HepG2 (cell line): ENCODE results near the gene PLEKHN1. TPM values are rescaled to one million over a fixed set of nuclear protein-coding genes. Genes with fewer than 3 reads are reported as not detected.

ENCODE experiments used
- CBX1 ChIP-seq: IDR thresholded peaks from one replicate; pipeline ENCODE4 v1.6.1; 2016; ENCODE audit warnings: antibody characterized with exemption, low read depth
- CBX5 ChIP-seq: sonication (generic); formaldehyde crosslinking; IDR thresholded peaks from 2 replicates; pipeline ENCODE4 v1.4.0; 2020; ENCODE audit warnings: missing genetic modification reagents, borderline replicate concordance
- CREB1 ChIP-seq, 2 experiments: fragments of 450-650 bp in 1 of 2; IDR thresholded peaks; 2 replicates each; pipeline ENCODE4 v1.6.1; 2016 to 2017; ENCODE audit warnings: control low read depth in 1 of 2, mild to moderate bottlenecking in 1 of 2, missing compliant biosample characterization in 1 of 2, missing genetic modification characterization in 1 of 2
- ETV5 ChIP-seq: IDR thresholded peaks from 2 replicates; pipeline ENCODE4 v1.6.1; 2018; ENCODE audit warnings: missing biosample characterization, missing genetic modification reagents, inconsistent platforms, borderline replicate concordance
- HES4 ChIP-seq: sonication (generic); formaldehyde crosslinking; IDR thresholded peaks from 2 replicates; pipeline ENCODE4 v1.9.0; 2021; ENCODE audit warnings: mild to moderate bottlenecking, missing genetic modification reagents, borderline replicate concordance
- NFKBIZ ChIP-seq: IDR thresholded peaks from 2 replicates; pipeline ENCODE4 v1.6.1; 2018; ENCODE audit warnings: missing genetic modification reagents, missing compliant biosample characterization
- NR2C2 ChIP-seq: sonication (generic); formaldehyde crosslinking; IDR thresholded peaks from 2 replicates; pipeline ENCODE4 v1.4.0; 2020; ENCODE audit warnings: missing genetic modification reagents, mild to moderate bottlenecking, moderate library complexity, borderline replicate concordance
- REL ChIP-seq: sonication (generic); formaldehyde crosslinking; conservative IDR thresholded peaks from 2 replicates; pipeline ENCODE4 v1.8.0; 2022; ENCODE audit warnings: mild to moderate bottlenecking, missing genetic modification reagents, moderate library complexity
- RFXAP ChIP-seq: sonication (generic); formaldehyde crosslinking; IDR thresholded peaks from 2 replicates; pipeline ENCODE4 v1.4.0; 2020; ENCODE audit warnings: missing genetic modification reagents, borderline replicate concordance
- SAFB2 ChIP-seq: sonication (generic); formaldehyde crosslinking; IDR thresholded peaks from 2 replicates; pipeline ENCODE4 v1.5.1; 2020; ENCODE audit warnings: missing genetic modification reagents, low read depth, mild to moderate bottlenecking, borderline replicate concordance
- ZNF256 ChIP-seq: sonication (generic); formaldehyde crosslinking; conservative IDR thresholded peaks from 2 replicates; pipeline ENCODE4 v1.4.0; 2020; ENCODE audit warnings: missing genetic modification reagents
- ZNF546 ChIP-seq: sonication (generic); formaldehyde crosslinking; conservative IDR thresholded peaks from 2 replicates; pipeline ENCODE4 v1.8.1; 2023; ENCODE audit warnings: mild to moderate bottlenecking, missing genetic modification reagents
- ZNF562 ChIP-seq: sonication (generic); formaldehyde crosslinking; IDR thresholded peaks from 2 replicates; pipeline ENCODE4 v1.8.0; 2022; ENCODE audit warnings: missing genetic modification reagents, borderline replicate concordance
- ZNF652 ChIP-seq: IDR thresholded peaks from 2 replicates; pipeline ENCODE4 v1.6.1; 2016; ENCODE audit warnings: low read depth, borderline replicate concordance
- polyA plus RNA-seq, 8 experiments: library from polyadenylated mRNA; depleted of rRNA in 3 of 8; stranded (reverse) in 7 of 8; unstranded in 1 of 8; fragments of >200 nt; fragmentation: Illumina TruSeq in 4 of 8; extraction: Trizol in 4 of 8; gene quantifications; 2 replicates each; pipeline versions ENCODE4 v1.2.1 to v1.2.3, GENCODE V29; 2011 to 2016; ENCODE audit warnings: low read depth in 4 of 8, missing spikeins in 1 of 8, mixed read lengths in 1 of 8; ENCODE audit not compliant: insufficient read depth in 1 of 8
- total RNA-seq, 5 experiments: library from RNA; depleted of rRNA; stranded (reverse); fragments of >200 nt; fragmentation: Illumina TruSeq; extraction: Trizol; gene quantifications; 2 replicates each; pipeline ENCODE4 v1.2.3, GENCODE V29; 2016; ENCODE audit warnings: low read depth in 1 of 5
- TF ChIP-seq, protein P1 (sequence below): sonication (generic); formaldehyde crosslinking; IDR thresholded peaks from 2 replicates; pipeline ENCODE4 v1.5.0; 2020; ENCODE audit warnings: mild to moderate bottlenecking, missing genetic modification reagents, moderate library complexity
- TF ChIP-seq, protein P2 (sequence below): sonication (generic); formaldehyde crosslinking; IDR thresholded peaks from 2 replicates; pipeline ENCODE4 v1.8.0; 2022; ENCODE audit warnings: missing genetic modification reagents, mild to moderate bottlenecking, borderline replicate concordance
- TF ChIP-seq, protein P3 (sequence below): sonication (generic); formaldehyde crosslinking; IDR thresholded peaks from 2 replicates; pipeline ENCODE4 v1.5.1; 2020; ENCODE audit warnings: mild to moderate bottlenecking, missing genetic modification reagents, moderate library complexity
- TF ChIP-seq, protein P4 (sequence below): sonication (generic); formaldehyde crosslinking; IDR thresholded peaks from 2 replicates; pipeline ENCODE4 v1.8.1; 2023; ENCODE audit warnings: missing genetic modification reagents, inconsistent platforms, borderline replicate concordance

PLEKHN1 gene
- total and polyA plus RNA-seq, 2 of the 13 experiments (the other 11 are each of a cell fraction or from before 2014, with no cell fraction given): 0.42 to 0.58 TPM

DNA sequence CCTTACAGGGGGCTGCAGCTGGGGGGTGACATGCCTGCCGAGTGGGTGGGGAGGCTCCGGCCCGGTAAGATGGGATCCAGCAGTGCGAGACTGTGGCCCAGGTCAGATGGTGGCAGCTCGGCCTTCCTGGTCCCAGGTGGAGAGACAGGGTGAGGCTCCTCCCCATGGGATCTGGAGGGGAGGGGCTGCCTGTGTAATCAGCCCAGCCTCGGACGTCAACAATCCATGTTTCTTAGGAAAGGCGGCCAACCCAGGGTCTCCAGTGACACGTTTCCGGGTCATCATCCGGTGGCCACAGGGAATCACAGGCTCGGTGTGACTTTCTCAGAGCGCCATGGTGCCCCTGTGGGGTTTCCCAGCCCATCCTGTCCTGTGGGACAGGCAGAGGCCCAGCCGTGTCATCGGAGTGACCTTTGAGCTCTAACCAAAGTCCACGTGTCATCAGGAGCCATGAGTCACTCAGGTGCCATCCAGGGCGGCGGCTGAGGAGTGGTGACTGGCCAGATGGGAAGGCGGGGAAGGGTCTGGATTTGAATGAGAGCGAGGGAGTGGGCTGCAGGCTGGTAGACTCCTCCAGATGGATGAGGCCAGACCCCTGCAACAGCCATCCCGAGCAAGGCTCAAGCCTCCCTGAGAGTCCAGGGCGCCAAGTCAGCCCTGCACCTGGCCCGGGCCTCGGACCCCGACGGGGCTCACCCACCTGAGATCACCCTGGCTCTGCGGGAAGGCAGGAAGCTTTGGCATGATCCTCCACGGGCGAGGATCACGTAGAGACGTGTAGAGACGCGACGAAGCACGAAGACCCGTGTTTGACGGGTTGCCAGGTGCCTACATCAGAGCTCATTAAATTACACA is 40.2 kb downstream of the PLEKHN1 start (continued):
- TF ChIP-seq ZNF562 (CRISPR knock-in tag) (no peak), REL (CRISPR knock-in tag) (peak; percentile 61; the same call in 1 of the 2 replicates), CBX5 (CRISPR knock-in tag) (peak; percentile 60; the same call in 1 of the 2 replicates), NR2C2 (CRISPR knock-in tag) (peak; percentile 96), SAFB2 (no peak), CREB1 (IDR thresholded peaks at IDR 0.05) (peak; percentile 95), CREB1 (CRISPR knock-in tag; IDR thresholded peaks at IDR 0.05) (peak; percentile 96), HES4 (0 out of 2 replicates have a peak, but pooled peaks have one; percentile 9), ZNF652 (CRISPR knock-in tag) (no peak), RFXAP (CRISPR knock-in tag) (peak; percentile 84; the same call in 1 of the 2 replicates), ETV5 (CRISPR knock-in tag) (peak; percentile 87; the same call in 1 of the 2 replicates), ZNF546 (CRISPR knock-in tag) (0 out of 2 replicates have a peak, but pooled peaks have one; percentile 32), ZNF256 (peak; percentile 88), CBX1 (peak; percentile 55), NFKBIZ (CRISPR knock-in tag) (peak; percentile 58; the same call in 1 of the 2 replicates)
- TF ChIP-seq, protein P1, sequence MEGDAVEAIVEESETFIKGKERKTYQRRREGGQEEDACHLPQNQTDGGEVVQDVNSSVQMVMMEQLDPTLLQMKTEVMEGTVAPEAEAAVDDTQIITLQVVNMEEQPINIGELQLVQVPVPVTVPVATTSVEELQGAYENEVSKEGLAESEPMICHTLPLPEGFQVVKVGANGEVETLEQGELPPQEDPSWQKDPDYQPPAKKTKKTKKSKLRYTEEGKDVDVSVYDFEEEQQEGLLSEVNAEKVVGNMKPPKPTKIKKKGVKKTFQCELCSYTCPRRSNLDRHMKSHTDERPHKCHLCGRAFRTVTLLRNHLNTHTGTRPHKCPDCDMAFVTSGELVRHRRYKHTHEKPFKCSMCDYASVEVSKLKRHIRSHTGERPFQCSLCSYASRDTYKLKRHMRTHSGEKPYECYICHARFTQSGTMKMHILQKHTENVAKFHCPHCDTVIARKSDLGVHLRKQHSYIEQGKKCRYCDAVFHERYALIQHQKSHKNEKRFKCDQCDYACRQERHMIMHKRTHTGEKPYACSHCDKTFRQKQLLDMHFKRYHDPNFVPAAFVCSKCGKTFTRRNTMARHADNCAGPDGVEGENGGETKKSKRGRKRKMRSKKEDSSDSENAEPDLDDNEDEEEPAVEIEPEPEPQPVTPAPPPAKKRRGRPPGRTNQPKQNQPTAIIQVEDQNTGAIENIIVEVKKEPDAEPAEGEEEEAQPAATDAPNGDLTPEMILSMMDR (CRISPR knock-in tag): peak; percentile 25
- TF ChIP-seq, protein P2, sequence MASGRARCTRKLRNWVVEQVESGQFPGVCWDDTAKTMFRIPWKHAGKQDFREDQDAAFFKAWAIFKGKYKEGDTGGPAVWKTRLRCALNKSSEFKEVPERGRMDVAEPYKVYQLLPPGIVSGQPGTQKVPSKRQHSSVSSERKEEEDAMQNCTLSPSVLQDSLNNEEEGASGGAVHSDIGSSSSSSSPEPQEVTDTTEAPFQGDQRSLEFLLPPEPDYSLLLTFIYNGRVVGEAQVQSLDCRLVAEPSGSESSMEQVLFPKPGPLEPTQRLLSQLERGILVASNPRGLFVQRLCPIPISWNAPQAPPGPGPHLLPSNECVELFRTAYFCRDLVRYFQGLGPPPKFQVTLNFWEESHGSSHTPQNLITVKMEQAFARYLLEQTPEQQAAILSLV: no peak; the same call in 1 of the 2 replicates
- TF ChIP-seq, protein P3, sequence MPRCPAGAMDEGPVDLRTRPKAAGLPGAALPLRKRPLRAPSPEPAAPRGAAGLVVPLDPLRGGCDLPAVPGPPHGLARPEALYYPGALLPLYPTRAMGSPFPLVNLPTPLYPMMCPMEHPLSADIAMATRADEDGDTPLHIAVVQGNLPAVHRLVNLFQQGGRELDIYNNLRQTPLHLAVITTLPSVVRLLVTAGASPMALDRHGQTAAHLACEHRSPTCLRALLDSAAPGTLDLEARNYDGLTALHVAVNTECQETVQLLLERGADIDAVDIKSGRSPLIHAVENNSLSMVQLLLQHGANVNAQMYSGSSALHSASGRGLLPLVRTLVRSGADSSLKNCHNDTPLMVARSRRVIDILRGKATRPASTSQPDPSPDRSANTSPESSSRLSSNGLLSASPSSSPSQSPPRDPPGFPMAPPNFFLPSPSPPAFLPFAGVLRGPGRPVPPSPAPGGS (CRISPR knock-in tag): no peak; the same call in 1 of the 2 replicates
- TF ChIP-seq, protein P4, sequence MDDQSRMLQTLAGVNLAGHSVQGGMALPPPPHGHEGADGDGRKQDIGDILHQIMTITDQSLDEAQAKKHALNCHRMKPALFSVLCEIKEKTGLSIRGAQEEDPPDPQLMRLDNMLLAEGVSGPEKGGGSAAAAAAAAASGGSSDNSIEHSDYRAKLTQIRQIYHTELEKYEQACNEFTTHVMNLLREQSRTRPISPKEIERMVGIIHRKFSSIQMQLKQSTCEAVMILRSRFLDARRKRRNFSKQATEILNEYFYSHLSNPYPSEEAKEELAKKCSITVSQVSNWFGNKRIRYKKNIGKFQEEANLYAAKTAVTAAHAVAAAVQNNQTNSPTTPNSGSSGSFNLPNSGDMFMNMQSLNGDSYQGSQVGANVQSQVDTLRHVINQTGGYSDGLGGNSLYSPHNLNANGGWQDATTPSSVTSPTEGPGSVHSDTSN (CRISPR knock-in tag): no peak
